Measurements from ENCODE around the gene C10orf71.

DNA sequence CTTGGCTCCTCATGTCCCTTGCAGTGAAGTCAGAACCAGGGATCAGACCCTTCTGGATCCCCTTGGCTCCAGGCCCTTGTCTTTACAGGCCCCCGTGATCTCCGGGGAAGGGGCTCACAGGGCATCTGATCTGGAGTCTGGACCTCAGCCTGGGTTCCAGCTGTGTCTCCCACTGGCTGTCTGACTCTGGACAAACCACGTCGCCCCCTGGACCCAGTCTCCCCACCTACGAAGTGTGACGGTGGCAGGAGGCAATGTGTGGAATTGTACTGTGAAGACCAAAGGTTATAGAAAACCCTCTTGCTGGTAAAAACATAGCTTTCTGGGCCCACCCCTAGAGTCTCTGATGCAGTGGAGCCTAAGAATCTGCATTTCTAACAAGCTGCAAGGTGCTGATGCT, 15.5 kb upstream of the C10orf71 start:
- TF ChIP-seq, protein P1, sequence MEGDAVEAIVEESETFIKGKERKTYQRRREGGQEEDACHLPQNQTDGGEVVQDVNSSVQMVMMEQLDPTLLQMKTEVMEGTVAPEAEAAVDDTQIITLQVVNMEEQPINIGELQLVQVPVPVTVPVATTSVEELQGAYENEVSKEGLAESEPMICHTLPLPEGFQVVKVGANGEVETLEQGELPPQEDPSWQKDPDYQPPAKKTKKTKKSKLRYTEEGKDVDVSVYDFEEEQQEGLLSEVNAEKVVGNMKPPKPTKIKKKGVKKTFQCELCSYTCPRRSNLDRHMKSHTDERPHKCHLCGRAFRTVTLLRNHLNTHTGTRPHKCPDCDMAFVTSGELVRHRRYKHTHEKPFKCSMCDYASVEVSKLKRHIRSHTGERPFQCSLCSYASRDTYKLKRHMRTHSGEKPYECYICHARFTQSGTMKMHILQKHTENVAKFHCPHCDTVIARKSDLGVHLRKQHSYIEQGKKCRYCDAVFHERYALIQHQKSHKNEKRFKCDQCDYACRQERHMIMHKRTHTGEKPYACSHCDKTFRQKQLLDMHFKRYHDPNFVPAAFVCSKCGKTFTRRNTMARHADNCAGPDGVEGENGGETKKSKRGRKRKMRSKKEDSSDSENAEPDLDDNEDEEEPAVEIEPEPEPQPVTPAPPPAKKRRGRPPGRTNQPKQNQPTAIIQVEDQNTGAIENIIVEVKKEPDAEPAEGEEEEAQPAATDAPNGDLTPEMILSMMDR (IDR thresholded peaks at IDR 0.05), result no peak
- TF ChIP-seq EP300 (IDR thresholded peaks at IDR 0.05) (no peak), POLR2A (IDR thresholded peaks at IDR 0.05) (no peak), POLR2AphosphoS5 (IDR thresholded peaks at IDR 0.05) (no peak)
